Stimulated activated CD8-positive, alpha-beta memory T cell treated with anti-CD3 and anti-CD28 coated beads, Interleukin-4, amount 100 ng/mL, for 1 hour (primary cell): ENCODE results near the gene SSMEM1.
"Not testable (repeated sequence)": the region's sequence is repeated elsewhere in the genome, so short reads cannot be mapped to it uniquely, and the experiment has no call there.

Experiments used
- DNase-seq, 2 donors: peaks; one replicate each; pipeline ENCODE4 v3.0.0-alpha.2; 2020; ENCODE audit warnings: low read depth in 2 of 2, low spot score in 1 of 2

The SSMEM1 gene

GRCh38 chr7:130246491-130246890 is 38.8 kb downstream of the SSMEM1 start:
- DNase-seq, result not testable (repeated sequence)

DNA sequence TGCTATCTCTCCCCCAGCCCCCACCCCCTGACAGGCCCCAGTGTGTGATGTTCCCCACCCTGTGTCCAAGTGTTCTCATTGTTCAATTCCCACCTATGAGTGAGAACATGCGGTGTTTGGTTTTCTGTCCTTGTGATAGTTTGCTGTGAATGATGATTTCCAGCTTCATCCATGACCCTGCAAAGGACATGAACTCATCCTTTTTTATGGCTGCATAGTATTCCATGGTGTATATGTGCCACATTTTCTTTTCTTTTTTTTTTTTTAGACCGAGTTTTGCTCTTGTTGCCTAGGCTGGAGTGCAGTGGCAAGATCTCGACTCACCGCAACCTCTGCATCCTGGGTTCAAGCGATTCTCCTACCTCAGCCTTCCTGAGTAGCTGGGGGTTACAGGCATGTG is 41.2 kb downstream of the SSMEM1 start:
- not testable (repeated sequence) for DNase-seq

GRCh38 chr7:130249626-130250025 is 42.0 kb downstream of the SSMEM1 start:
- DNase-seq, result not testable (repeated sequence)

DNA sequence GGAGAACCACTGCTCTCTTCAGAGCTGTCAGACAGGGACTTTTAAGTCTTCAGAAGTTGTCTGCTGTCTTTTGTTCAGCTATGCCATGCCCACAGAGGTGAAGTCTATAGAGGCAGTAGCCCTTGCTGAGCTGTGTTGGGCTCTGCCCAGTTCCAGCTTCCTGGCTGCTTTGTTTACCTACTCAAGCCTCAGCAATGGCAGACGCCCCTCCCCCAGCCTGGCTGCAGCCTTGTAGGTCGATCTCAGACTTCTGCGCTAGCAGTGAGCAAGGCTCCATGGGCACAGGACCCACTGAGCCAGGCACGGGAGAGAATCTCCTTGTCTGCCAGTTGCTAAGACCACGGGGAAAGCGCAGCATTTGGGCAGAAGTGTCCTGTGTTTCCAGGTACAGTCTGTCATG is 46.9 kb downstream of the SSMEM1 start:
- no peak for DNase-seq

DNA sequence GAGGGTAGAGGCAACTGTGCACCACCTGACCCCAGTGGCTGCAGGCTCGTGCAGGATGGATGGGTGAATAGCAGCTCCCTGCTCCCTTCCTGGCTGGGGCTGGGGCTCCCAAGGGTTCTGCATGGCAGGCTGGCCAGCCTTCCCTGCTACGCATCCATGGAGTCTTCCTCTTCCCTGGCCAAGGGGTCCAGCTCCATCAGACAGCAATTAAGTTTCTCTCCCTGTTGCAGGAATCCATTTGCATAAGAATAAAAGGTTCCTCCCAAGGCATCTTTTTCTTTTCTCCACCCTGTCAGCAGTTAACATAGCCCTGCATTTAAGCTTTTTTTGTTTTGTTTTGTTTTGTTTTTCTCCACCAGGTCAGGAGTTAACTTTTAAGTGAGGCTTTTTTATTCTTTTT is 49.0 kb downstream of the SSMEM1 start:
- DNase-seq, result no peak

- DNase-seq, result no peak
Observed at GRCh38 chr7:130258494-130259078, 50.9 kb downstream of the SSMEM1 start.

GRCh38 chr7:130262448-130262847 is 54.8 kb downstream of the SSMEM1 start:
- no peak for DNase-seq

DNA sequence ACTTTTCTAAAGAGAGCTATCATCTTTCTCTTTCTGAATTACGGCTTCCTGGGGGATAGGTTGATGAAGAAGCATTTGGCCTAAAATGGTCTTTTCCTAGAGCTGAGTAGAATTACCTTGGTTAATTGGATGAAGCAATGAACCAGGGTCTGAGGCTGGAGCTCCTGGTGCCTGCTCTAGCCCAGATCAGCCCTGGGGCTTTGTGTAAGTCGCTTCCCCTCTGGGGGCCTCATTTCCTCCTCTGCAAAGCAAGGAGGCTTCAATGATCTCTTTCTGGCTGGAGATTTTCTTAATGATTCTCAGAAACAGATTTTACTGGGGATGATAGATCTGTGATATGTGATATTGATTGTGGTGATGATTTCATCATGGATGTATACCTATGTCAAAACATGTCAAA is 55.5 kb downstream of the SSMEM1 start:
- DNase-seq, result no peak
